GM18519 (cell line): ENCODE measurements around the gene UGT1A5.
"Not testable (repeated sequence)": the region's sequence is repeated elsewhere in the genome, so short reads cannot be mapped to it uniquely, and the experiment has no call there.

Experiments
- ATAC-seq: cut with Tn5 transposase; IDR thresholded peaks from one replicate; pipeline ENCODE4 v1.9.1; 2021; ENCODE audit warnings: mild to moderate bottlenecking, moderate library complexity; ENCODE audit not compliant: unreplicated experiment, low FRiP score

Gene UGT1A5

GRCh38 chr2:233692648-233693047 is 20.1 kb upstream of the UGT1A5 start, which contains the start of gene UGT1A6:
TSS of gene UGT1A6 (plus strand) at chr2:233692890. CDS start at chr2:233693005, 115 bp downstream.
- no peak for ATAC-seq

- ATAC-seq = no peak
Observed at GRCh38 chr2:233693963-233694362, 18.7 kb upstream of the UGT1A5 start.

GRCh38 chr2:233698740-233699139 is 14.0 kb upstream of the UGT1A5 start:
- no peak for ATAC-seq

GRCh38 chr2:233699424-233700027 is 13.2 kb upstream of the UGT1A5 start:
- ATAC-seq = no peak

GRCh38 chr2:233700028-233700635 is 12.6 kb upstream of the UGT1A5 start:
- no peak for ATAC-seq

GRCh38 chr2:233700842-233701241 is 11.9 kb upstream of the UGT1A5 start:
- not testable (repeated sequence) for ATAC-seq

- ATAC-seq = no peak
Observed at GRCh38 chr2:233702238-233702637, 10.5 kb upstream of the UGT1A5 start.

GRCh38 chr2:233705911-233706506 is 6.7 kb upstream of the UGT1A5 start:
- no peak for ATAC-seq

GRCh38 chr2:233706720-233707119 is 6.0 kb upstream of the UGT1A5 start:
- no peak for ATAC-seq

GRCh38 chr2:233707940-233708644 is 4.6 kb upstream of the UGT1A5 start:
- ATAC-seq = no peak

GRCh38 chr2:233708942-233709341 is 3.8 kb upstream of the UGT1A5 start:
- ATAC-seq = no peak

- ATAC-seq = no peak
Observed at GRCh38 chr2:233711312-233712008, 1.2 kb upstream of the UGT1A5 start.

- ATAC-seq = no peak
Observed at GRCh38 chr2:233713262-233713615, 532 bp downstream of the UGT1A5 start.

- no peak for ATAC-seq
Observed at GRCh38 chr2:233714121-233714520, 1.4 kb downstream of the UGT1A5 start.

- ATAC-seq = no peak
Observed at GRCh38 chr2:233718552-233718951, 5.8 kb downstream of the UGT1A5 start, which contains the start of gene UGT1A4. TSS of gene UGT1A4 (plus strand) at chr2:233718736. CDS start at chr2:233718821, 85 bp downstream.

- no peak for ATAC-seq
Observed at GRCh38 chr2:233728723-233729301, 16.1 kb downstream of the UGT1A5 start, which contains the start of gene UGT1A3. TSS of gene UGT1A3 (plus strand) at chr2:233729042. CDS start at chr2:233729127, 85 bp downstream.

- not testable (repeated sequence) for ATAC-seq
Observed at GRCh38 chr2:233736868-233737653, 24.4 kb downstream of the UGT1A5 start.

GRCh38 chr2:233740870-233741269 is 28.2 kb downstream of the UGT1A5 start:
- no peak for ATAC-seq

GRCh38 chr2:233743464-233744259 is 31.0 kb downstream of the UGT1A5 start:
- no peak for ATAC-seq
